H9 (cell line): Measurements from ENCODE around the gene PKD2L2. TPM values are rescaled to one million over a fixed set of nuclear protein-coding genes. Genes with fewer than 3 reads are reported as not detected.

Source experiments
- DNase-seq: peaks from one replicate; pipeline ENCODE4 v3.0.0-alpha.2; 2017
- H2AFZ ChIP-seq: one replicate; pipeline ENCODE4 v1.6.1; 2013; ENCODE audit warnings: mild to moderate bottlenecking, low read length, control low read depth, moderate library complexity
- H2AK5ac ChIP-seq: 2 replicates; pipeline ENCODE4 v1.6.1; 2013; ENCODE audit warnings: low read length, control low read depth, mixed read lengths; ENCODE audit not compliant: insufficient read length
- H2BK120ac ChIP-seq: one replicate; pipeline ENCODE4 v1.6.1; 2013; ENCODE audit warnings: low read depth, mild to moderate bottlenecking, low read length, control low read depth, inconsistent platforms; ENCODE audit not compliant: poor library complexity, severe bottlenecking
- H2BK12ac ChIP-seq: 2 replicates; pipeline ENCODE4 v1.6.1; 2013; ENCODE audit warnings: low read length, control low read depth, mixed read lengths, low read depth; ENCODE audit not compliant: insufficient read length
- H2BK15ac ChIP-seq: 2 replicates; pipeline ENCODE4 v1.6.1; 2013; ENCODE audit warnings: low read depth, low read length, control low read depth
- H2BK20ac ChIP-seq: one replicate; pipeline ENCODE4 v1.6.1; 2013; ENCODE audit warnings: low read depth, mild to moderate bottlenecking, low read length, control low read depth, inconsistent platforms; ENCODE audit not compliant: poor library complexity, severe bottlenecking
- H2BK5ac ChIP-seq: 2 replicates; pipeline ENCODE4 v1.6.1; 2013; ENCODE audit warnings: low read length, control low read depth, mixed read lengths; ENCODE audit not compliant: insufficient read length
- H3K14ac ChIP-seq: 2 replicates; pipeline ENCODE4 v1.6.1; 2013; ENCODE audit warnings: low read length, control low read depth; ENCODE audit not compliant: insufficient read depth
- H3K18ac ChIP-seq: 2 replicates; pipeline ENCODE4 v1.6.1; 2013; ENCODE audit warnings: low read depth, mild to moderate bottlenecking, mixed read lengths, low read length, control low read depth; ENCODE audit not compliant: insufficient read length
- H3K23ac ChIP-seq: 2 replicates; pipeline ENCODE4 v1.6.1; 2013; ENCODE audit warnings: low read length, control low read depth, mixed read lengths, low read depth; ENCODE audit not compliant: insufficient read length
- H3K23me2 ChIP-seq: 2 replicates; pipeline ENCODE4 v1.6.1; 2013; ENCODE audit warnings: low read depth, mild to moderate bottlenecking, mixed read lengths, low read length, control low read depth; ENCODE audit not compliant: insufficient read length, poor library complexity, severe bottlenecking
- H3K27ac ChIP-seq: 2 replicates; pipeline ENCODE4 v1.5.1; 2013; ENCODE audit warnings: low read length, control low read depth, mixed read lengths, low read depth; ENCODE audit not compliant: insufficient read length
- H3K27me3 ChIP-seq: 2 replicates; pipeline ENCODE4 v1.6.1; 2013; ENCODE audit warnings: low read length, control low read depth, inconsistent platforms; ENCODE audit not compliant: insufficient read depth
- H3K4ac ChIP-seq: 2 replicates; pipeline ENCODE4 v1.6.1; 2013; ENCODE audit warnings: low read depth, mild to moderate bottlenecking, control low read depth, inconsistent platforms, low read length, moderate library complexity
- H3K4me1 ChIP-seq: 2 replicates; pipeline ENCODE4 v1.6.1; 2013; ENCODE audit warnings: low read length, control low read depth, inconsistent platforms; ENCODE audit not compliant: insufficient read depth
- H3K4me2 ChIP-seq: 2 replicates; pipeline ENCODE4 v1.6.1; 2013; ENCODE audit warnings: low read length, control low read depth, mixed read lengths; ENCODE audit not compliant: insufficient read length, insufficient read depth
- H3K56ac ChIP-seq: 2 replicates; pipeline ENCODE4 v1.6.1; 2013; ENCODE audit warnings: low read depth, mild to moderate bottlenecking, mixed read lengths, low read length, control low read depth; ENCODE audit not compliant: insufficient read length
- H3K79me1 ChIP-seq: 2 replicates; pipeline ENCODE4 v1.6.1; 2013; ENCODE audit warnings: low read depth, mild to moderate bottlenecking, moderate library complexity, low read length, control low read depth, inconsistent platforms; ENCODE audit not compliant: insufficient read depth, poor library complexity, severe bottlenecking
- H3K79me2 ChIP-seq: 2 replicates; pipeline ENCODE4 v1.6.1; 2013; ENCODE audit warnings: low read length, control low read depth, inconsistent platforms; ENCODE audit not compliant: insufficient read depth
- H3K9ac ChIP-seq: 2 replicates; pipeline ENCODE4 v1.6.1; 2013; ENCODE audit warnings: low read length, control low read depth, mixed read lengths; ENCODE audit not compliant: insufficient read length; ENCODE audit errors: extremely low read depth
- H3K9me3 ChIP-seq: one replicate; pipeline ENCODE4 v1.6.1; 2013; ENCODE audit warnings: low read depth, low read length, inconsistent platforms; ENCODE audit not compliant: control insufficient read depth
- H3T11ph ChIP-seq: one replicate; pipeline ENCODE4 v1.6.1; 2013; ENCODE audit warnings: mild to moderate bottlenecking, low read length, control low read depth, inconsistent platforms
- H4K20me1 ChIP-seq: one replicate; pipeline ENCODE4 v1.6.1; 2013; ENCODE audit not compliant: control insufficient read depth, insufficient read length, insufficient read depth
- H4K5ac ChIP-seq: 2 replicates; pipeline ENCODE4 v1.6.1; 2013; ENCODE audit warnings: low read depth, mild to moderate bottlenecking, mixed read lengths, low read length, control low read depth; ENCODE audit not compliant: insufficient read length
- H4K8ac ChIP-seq: replicated peaks from 2 replicates; pipeline ENCODE4 v1.6.1; 2013; ENCODE audit warnings: low read length, control low read depth, mixed read lengths, low read depth; ENCODE audit not compliant: insufficient read length
- H4K91ac ChIP-seq: 2 replicates; pipeline ENCODE4 v1.6.1; 2013; ENCODE audit warnings: low read depth, mild to moderate bottlenecking, moderate library complexity, mixed read lengths, low read length, control low read depth; ENCODE audit not compliant: insufficient read length
- H3K27ac Mint-ChIP-seq, 3 experiments: 2 replicates in 2 of 3; 3 replicates in 1 of 3; pipeline ENCODE4 v1.8.0; 2020 to 2021; ENCODE audit warnings: mixed read lengths in 3 of 3, mild to moderate bottlenecking in 1 of 3, moderate library complexity in 1 of 3
- H3K27me3 Mint-ChIP-seq: 2 replicates; pipeline ENCODE4 v1.8.0; 2021; ENCODE audit warnings: low read depth, mild to moderate bottlenecking, moderate library complexity, mixed read lengths
- H3K36me3 Mint-ChIP-seq, 3 experiments: 2 replicates in 2 of 3; 3 replicates in 1 of 3; pipeline ENCODE4 v1.8.0; 2020 to 2021; ENCODE audit warnings: low read depth in 3 of 3, mixed read lengths in 3 of 3; ENCODE audit not compliant: insufficient read depth in 1 of 3
- H3K4me1 Mint-ChIP-seq, 2 experiments: 2 replicates each; pipeline ENCODE4 v1.8.0; 2020; ENCODE audit warnings: mixed read lengths in 2 of 2
- H3K4me3 Mint-ChIP-seq, 2 experiments: 2 replicates in 1 of 2; 3 replicates in 1 of 2; pipeline ENCODE4 v1.8.0; 2020 to 2021; ENCODE audit warnings: mild to moderate bottlenecking in 2 of 2, mixed read lengths in 2 of 2, moderate library complexity in 1 of 2
- H3K9me3 Mint-ChIP-seq, 2 experiments: 2 replicates in 1 of 2; 3 replicates in 1 of 2; pipeline ENCODE4 v1.8.0; 2020; ENCODE audit warnings: mild to moderate bottlenecking in 2 of 2, mixed read lengths in 2 of 2, moderate library complexity in 1 of 2
- CTCF ChIP-seq: fragments of 200-600 bp; sonication (generic); conservative IDR thresholded peaks from 3 replicates; pipeline ENCODE4 v1.8.0; 2021; ENCODE audit warnings: antibody characterized with exemption, mild to moderate bottlenecking
- WGBS: extraction: QIAGEN DNeasy Blood & Tissue Kit; methylation state at CpG from one replicate; pipeline ENCODE4 v1.1.7; 2013; ENCODE audit warnings: missing lambda C conversion rate, low lambda C conversion rate, mixed read lengths; ENCODE audit not compliant: insufficient read length; ENCODE audit errors: extremely low coverage; 5-methylcytosine and 5-hydroxymethylcytosine counted together
- total RNA-seq: library from RNA; stranded (reverse); gene quantifications from 2 replicates; pipeline ENCODE4 v1.2.1, GENCODE V29; 2021

The PKD2L2 gene
- total RNA-seq, 1 experiment from 2014 or later, result not detected

GRCh38 chr5:137960141-137960540, 70.9 kb downstream of the PKD2L2 start:
- Histone ChIP-seq H4K20me1 (no peaks in the 10 kb centered on the region), H2BK20ac (no peak overlapping the region), H4K5ac (no peak overlapping the region), H3K79me2 (no peaks in the 10 kb centered on the region), H3K79me1 (no peaks in the 10 kb centered on the region), H2BK5ac (no peak overlapping the region), H3K4me1 (no peaks in the 10 kb centered on the region), H3K4me2 (no peak overlapping the region), H3K27me3 (no peaks in the 10 kb centered on the region), H3K56ac (no peak overlapping the region), H3K18ac (no peak overlapping the region), H2BK15ac (no peak overlapping the region), H4K91ac (no peak overlapping the region), H3K23ac (no peak overlapping the region), H2AK5ac (no peak overlapping the region), H3K4ac (no peak overlapping the region), H3K9ac (no peak overlapping the region), H3K27ac (no peak overlapping the region), H4K8ac (no peak overlapping the region), H3K23me2 (no peaks in the 10 kb centered on the region), H2AFZ (no peak overlapping the region), H3T11ph (no peak overlapping the region), H2BK120ac (no peak overlapping the region), H3K14ac (no peak overlapping the region), H3K9me3 (no peaks in the 10 kb centered on the region), H2BK12ac (no peak overlapping the region)
- WGBS, result no CpG with 5 or more reads among the region's 2 CpGs
- Mint-ChIP-seq H3K4me3 (no peak overlapping the region), H3K27me3 (no peaks in the 10 kb centered on the region), H3K27ac (no peak overlapping the region; a peak in 1 of 7 replicates), H3K9me3 (no peaks in the 10 kb centered on the region), H3K4me1 (no peaks in the 10 kb centered on the region), H3K36me3 (peaks cover 0 to 40% (median 34%) of the 10 kb centered on the region in 3 experiments; a peak in 5 of 7 replicates)
- TF ChIP-seq CTCF, result no peak
- no peak for DNase-seq
